HG02571 (cell line): ENCODE results near the gene MEI1.
"Not testable (repeated sequence)": the region's sequence is repeated elsewhere in the genome, so short reads cannot be mapped to it uniquely, and the experiment has no call there.

Experiments
- ATAC-seq: cut with Tn5 transposase; IDR thresholded peaks from one replicate; pipeline ENCODE4 v1.9.1; 2021; ENCODE audit warnings: mild to moderate bottlenecking, moderate library complexity; ENCODE audit not compliant: unreplicated experiment

MEI1 gene

GRCh38 chr22:41682033-41682807 lies 17.1 kb upstream of the MEI1 start:
- ATAC-seq: peak; percentile 66

- ATAC-seq: no peak
Observed at GRCh38 chr22:41683052-41683451, 16.3 kb upstream of the MEI1 start.

GRCh38 chr22:41683616-41684015 lies 15.7 kb upstream of the MEI1 start:
- no peak for ATAC-seq

- no peak for ATAC-seq
Observed at GRCh38 chr22:41684194-41684593, 15.1 kb upstream of the MEI1 start.

- ATAC-seq: not testable (repeated sequence)
Observed at GRCh38 chr22:41686890-41687289, 12.4 kb upstream of the MEI1 start.

- ATAC-seq: no peak
Observed at GRCh38 chr22:41687901-41688364, 11.4 kb upstream of the MEI1 start.

GRCh38 chr22:41688365-41689211 lies 10.7 kb upstream of the MEI1 start, which contains the start of gene SNU13:
Gene SNU13 (minus strand): TSS chr22:41688867. CDS start chr22:41688796, 71 bp downstream.
- ATAC-seq: peak; percentile 85

GRCh38 chr22:41690476-41690875 lies 8.8 kb upstream of the MEI1 start:
- no peak for ATAC-seq

- no peak for ATAC-seq
Observed at GRCh38 chr22:41695211-41695610, 4.1 kb upstream of the MEI1 start.

- ATAC-seq: no peak
Observed at GRCh38 chr22:41696703-41697102, 2.6 kb upstream of the MEI1 start.

GRCh38 chr22:41697126-41697775 lies 2.1 kb upstream of the MEI1 start:
- ATAC-seq: no peak

- ATAC-seq: no peak
Observed at GRCh38 chr22:41700108-41700364, 733 bp downstream of the MEI1 start.

- no peak for ATAC-seq
Observed at GRCh38 chr22:41702763-41703162, 3.5 kb downstream of the MEI1 start.

- no peak for ATAC-seq
Observed at GRCh38 chr22:41709341-41709740, 10.0 kb downstream of the MEI1 start.

GRCh38 chr22:41713004-41713403 lies 13.7 kb downstream of the MEI1 start:
- ATAC-seq: no peak

- no peak for ATAC-seq
Observed at GRCh38 chr22:41722496-41722895, 23.2 kb downstream of the MEI1 start.

- no peak for ATAC-seq
Observed at GRCh38 chr22:41725510-41726110, 26.3 kb downstream of the MEI1 start.

- ATAC-seq: no peak
Observed at GRCh38 chr22:41731609-41732008, 32.3 kb downstream of the MEI1 start.

GRCh38 chr22:41732096-41732772 lies 32.9 kb downstream of the MEI1 start:
- no peak for ATAC-seq

GRCh38 chr22:41733241-41733640 lies 33.9 kb downstream of the MEI1 start:
- ATAC-seq: not testable (repeated sequence)

- no peak for ATAC-seq
Observed at GRCh38 chr22:41739576-41739975, 40.3 kb downstream of the MEI1 start.
